Measurements from ENCODE around the gene SORCS2. TPM values are rescaled to one million over a fixed set of nuclear protein-coding genes. Genes with fewer than 3 reads are reported as not detected.

The SORCS2 gene
- polyA plus RNA-seq, 1 of the 3 experiments (the other 2 are of a cell fraction): 1.6 TPM

GRCh38 chr4:7241597-7242125 lies 49.3 kb downstream of the SORCS2 start:
- Histone ChIP-seq H2AFZ (ENCODE audit: low read depth) (no peak overlapping the region), H3K9ac (no peak overlapping the region), H3F3A (replicated peaks; ENCODE audit: insufficient read depth) (no peaks in the 10 kb centered on the region), H3K36me3 (replicated peaks in 1 of 2; ENCODE audit: control insufficient read depth in 1 of 2, insufficient read depth in 2 of 2, low read length in 1 of 2) (no peaks in the 10 kb centered on the region), H3K9me2 (no peaks in the 10 kb centered on the region), H3K4me2 (no peak overlapping the region), H3K9me3 (no peaks in the 10 kb centered on the region), H3K4me1 (ENCODE audit: control insufficient read depth in 1 of 2, insufficient read depth in 2 of 2, low read depth in 1 of 2, low read length in 1 of 2) (peaks cover 0 to 7% of the 10 kb centered on the region in 2 experiments; a peak in 1 of 4 replicates), H4K20me1 (ENCODE audit: insufficient read depth) (no peaks in the 10 kb centered on the region), H3K79me2 (ENCODE audit: insufficient read depth) (no peaks in the 10 kb centered on the region), H3K27me3 (ENCODE audit: insufficient read depth) (no peaks in the 10 kb centered on the region), H3K27ac (ENCODE audit: low read depth in 2 of 2, low read length in 1 of 2) (no peak overlapping the region), H3K4me3 (ENCODE audit: low read depth in 2 of 2, low read length in 1 of 2) (no peak overlapping the region)
- CTCF ChIA-PET: interaction anchor here (1.4 kb wide), 1 partner anchor 54 kb away, joined by 4 read pairs; no protein-coding TSS in a partner anchor
- DNase-seq: no peak
- POLR2A ChIA-PET: no interaction called here
- WGBS (ENCODE audit: low lambda C conversion rate): 79% methylated on average over 18 of the region's 18 CpGs
- no peak for TF ChIP-seq RCOR1 (IDR thresholded peaks at IDR 0.05; ENCODE audit: low read length)
- TF ChIP-seq FOXJ3 (CRISPR knock-in tag; IDR thresholded peaks at IDR 0.05): no peak

- Histone ChIP-seq H3K9me2 (no peaks in the 10 kb centered on the region), H3K4me2 (no peak overlapping the region), H3K9me3 (no peaks in the 10 kb centered on the region), H2AFZ (ENCODE audit: low read depth) (no peak overlapping the region), H3K79me2 (ENCODE audit: insufficient read depth) (no peaks in the 10 kb centered on the region), H3K27me3 (ENCODE audit: insufficient read depth) (no peaks in the 10 kb centered on the region), H3K4me1 (ENCODE audit: control insufficient read depth in 1 of 2, insufficient read depth in 2 of 2, low read depth in 1 of 2, low read length in 1 of 2) (peaks cover 0 to 10% of the 10 kb centered on the region in 2 experiments; a peak in 1 of 4 replicates), H3K36me3 (replicated peaks in 1 of 2; ENCODE audit: control insufficient read depth in 1 of 2, insufficient read depth in 2 of 2, low read length in 1 of 2) (no peaks in the 10 kb centered on the region), H3K9ac (no peak overlapping the region), H3K4me3 (ENCODE audit: low read depth in 2 of 2, low read length in 1 of 2) (no peak overlapping the region), H4K20me1 (ENCODE audit: insufficient read depth) (no peaks in the 10 kb centered on the region), H3F3A (replicated peaks; ENCODE audit: insufficient read depth) (no peaks in the 10 kb centered on the region), H3K27ac (ENCODE audit: low read depth in 2 of 2, low read length in 1 of 2) (no peak overlapping the region)
- TF ChIP-seq FOXM1 (IDR thresholded peaks at IDR 0.05; ENCODE audit: low read depth): no peak
- no peak for TF ChIP-seq FOSL2 (IDR thresholded peaks at IDR 0.05; ENCODE audit: borderline replicate concordance, low read depth)
- no peak for TF ChIP-seq TAF1 (IDR thresholded peaks at IDR 0.05; ENCODE audit: borderline replicate concordance, low read depth, low read length)
- DNase-seq: no peak
- WGBS (ENCODE audit: low lambda C conversion rate): 85% methylated on average over 3 of the region's 13 CpGs
- POLR2A ChIA-PET: no interaction called here
- CTCF ChIA-PET: interaction anchor here (0.6 to 1.4 kb wide), 3 partner anchors 9 to 53 kb away, joined by 3 to 4 read pairs (median 3); no protein-coding TSS in a partner anchor
These were observed 50.4 kb downstream of the SORCS2 start for GRCh38 chr4:7242766-7243165.

- Histone ChIP-seq H3K79me2 (ENCODE audit: insufficient read depth) (no peaks in the 10 kb centered on the region), H4K20me1 (ENCODE audit: insufficient read depth) (no peaks in the 10 kb centered on the region), H3K9me3 (no peaks in the 10 kb centered on the region), H3K36me3 (replicated peaks in 1 of 2; ENCODE audit: control insufficient read depth in 1 of 2, insufficient read depth in 2 of 2, low read length in 1 of 2) (no peaks in the 10 kb centered on the region), H3K27me3 (ENCODE audit: insufficient read depth) (no peaks in the 10 kb centered on the region), H3K4me2 (no peak overlapping the region), H3F3A (replicated peaks; ENCODE audit: insufficient read depth) (no peaks in the 10 kb centered on the region), H2AFZ (ENCODE audit: low read depth) (no peak overlapping the region), H3K9me2 (no peaks in the 10 kb centered on the region), H3K4me3 (ENCODE audit: low read depth in 2 of 2, low read length in 1 of 2) (no peak overlapping the region), H3K4me1 (ENCODE audit: control insufficient read depth in 1 of 2, insufficient read depth in 2 of 2, low read depth in 1 of 2, low read length in 1 of 2) (peaks cover 0 to 10% of the 10 kb centered on the region in 2 experiments; a peak in 1 of 4 replicates), H3K9ac (no peak overlapping the region), H3K27ac (ENCODE audit: low read depth in 2 of 2, low read length in 1 of 2) (no peak overlapping the region)
- ChIA-PET POLR2A (no interaction called here), CTCF (interaction anchor here (0.6 to 1.2 kb wide), 3 partner anchors 8 to 53 kb away, joined by 3 to 5 read pairs (median 3); no protein-coding TSS in a partner anchor)
- 70% methylated on average over 15 of the region's 21 CpGs for WGBS (ENCODE audit: low lambda C conversion rate)
- DNase-seq: no peak
- no peak for TF ChIP-seq MEF2A (IDR thresholded peaks at IDR 0.05; ENCODE audit: borderline replicate concordance, low read depth)
- no peak for TF ChIP-seq RFX5 (IDR thresholded peaks at IDR 0.05; ENCODE audit: low read length)
- TF ChIP-seq MXI1 (IDR thresholded peaks at IDR 0.05; ENCODE audit: low read depth, low read length): no peak
- TF ChIP-seq POLR2AphosphoS5 (IDR thresholded peaks at IDR 0.05; ENCODE audit: low read depth, low read length): no peak
- TF ChIP-seq, protein P1, sequence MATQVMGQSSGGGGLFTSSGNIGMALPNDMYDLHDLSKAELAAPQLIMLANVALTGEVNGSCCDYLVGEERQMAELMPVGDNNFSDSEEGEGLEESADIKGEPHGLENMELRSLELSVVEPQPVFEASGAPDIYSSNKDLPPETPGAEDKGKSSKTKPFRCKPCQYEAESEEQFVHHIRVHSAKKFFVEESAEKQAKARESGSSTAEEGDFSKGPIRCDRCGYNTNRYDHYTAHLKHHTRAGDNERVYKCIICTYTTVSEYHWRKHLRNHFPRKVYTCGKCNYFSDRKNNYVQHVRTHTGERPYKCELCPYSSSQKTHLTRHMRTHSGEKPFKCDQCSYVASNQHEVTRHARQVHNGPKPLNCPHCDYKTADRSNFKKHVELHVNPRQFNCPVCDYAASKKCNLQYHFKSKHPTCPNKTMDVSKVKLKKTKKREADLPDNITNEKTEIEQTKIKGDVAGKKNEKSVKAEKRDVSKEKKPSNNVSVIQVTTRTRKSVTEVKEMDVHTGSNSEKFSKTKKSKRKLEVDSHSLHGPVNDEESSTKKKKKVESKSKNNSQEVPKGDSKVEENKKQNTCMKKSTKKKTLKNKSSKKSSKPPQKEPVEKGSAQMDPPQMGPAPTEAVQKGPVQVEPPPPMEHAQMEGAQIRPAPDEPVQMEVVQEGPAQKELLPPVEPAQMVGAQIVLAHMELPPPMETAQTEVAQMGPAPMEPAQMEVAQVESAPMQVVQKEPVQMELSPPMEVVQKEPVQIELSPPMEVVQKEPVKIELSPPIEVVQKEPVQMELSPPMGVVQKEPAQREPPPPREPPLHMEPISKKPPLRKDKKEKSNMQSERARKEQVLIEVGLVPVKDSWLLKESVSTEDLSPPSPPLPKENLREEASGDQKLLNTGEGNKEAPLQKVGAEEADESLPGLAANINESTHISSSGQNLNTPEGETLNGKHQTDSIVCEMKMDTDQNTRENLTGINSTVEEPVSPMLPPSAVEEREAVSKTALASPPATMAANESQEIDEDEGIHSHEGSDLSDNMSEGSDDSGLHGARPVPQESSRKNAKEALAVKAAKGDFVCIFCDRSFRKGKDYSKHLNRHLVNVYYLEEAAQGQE (IDR thresholded peaks at IDR 0.05; ENCODE audit: low read depth, low read length): no peak
- no peak for TF ChIP-seq TAF1 (IDR thresholded peaks at IDR 0.05; ENCODE audit: borderline replicate concordance, low read depth, low read length)
- no peak for TF ChIP-seq RAD21 (IDR thresholded peaks at IDR 0.05; ENCODE audit: low read length)
- TF ChIP-seq, protein P2, sequence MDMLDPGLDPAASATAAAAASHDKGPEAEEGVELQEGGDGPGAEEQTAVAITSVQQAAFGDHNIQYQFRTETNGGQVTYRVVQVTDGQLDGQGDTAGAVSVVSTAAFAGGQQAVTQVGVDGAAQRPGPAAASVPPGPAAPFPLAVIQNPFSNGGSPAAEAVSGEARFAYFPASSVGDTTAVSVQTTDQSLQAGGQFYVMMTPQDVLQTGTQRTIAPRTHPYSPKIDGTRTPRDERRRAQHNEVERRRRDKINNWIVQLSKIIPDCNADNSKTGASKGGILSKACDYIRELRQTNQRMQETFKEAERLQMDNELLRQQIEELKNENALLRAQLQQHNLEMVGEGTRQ (IDR thresholded peaks at IDR 0.05; ENCODE audit: borderline replicate concordance, low read depth, low read length): no peak
- no peak for TF ChIP-seq YY1 (IDR thresholded peaks at IDR 0.05; ENCODE audit: low read depth)
- no peak for TF ChIP-seq NFIC (IDR thresholded peaks at IDR 0.05; ENCODE audit: borderline replicate concordance)
- TF ChIP-seq RCOR1 (IDR thresholded peaks at IDR 0.05; ENCODE audit: low read length): no peak
- TF ChIP-seq NRF1 (IDR thresholded peaks at IDR 0.05; ENCODE audit: low read depth, low read length): no peak
- no peak for TF ChIP-seq GABPA (IDR thresholded peaks at IDR 0.05; ENCODE audit: low read depth)
- TF ChIP-seq TEAD4 (IDR thresholded peaks at IDR 0.05; ENCODE audit: borderline replicate concordance, insufficient read depth): no peak
These were observed 51.4 kb downstream of the SORCS2 start for GRCh38 chr4:7243609-7244330.

Data from SK-N-SH (cell line).